Activated CD4-positive, CD25-positive, alpha-beta regulatory T cell treated with anti-CD3 and anti-CD28 coated beads, Interleukin-2, amount 50 U/mL, for 24 hours (primary cell): Measurements from ENCODE around the gene KREMEN2.
A peak's percentile ranks its signal among the peaks of the same experiment; 100 is the strongest.

Source experiments
- ATAC-seq, 2 donors: fragments of 150-1000 bp; cut with Tn5 transposase; one replicate each; pipeline ENCODE4 v1.10.0; 2021; ENCODE audit warnings: mild to moderate bottlenecking in 1 of 2, moderate library complexity in 1 of 2

The KREMEN2 gene

DNA sequence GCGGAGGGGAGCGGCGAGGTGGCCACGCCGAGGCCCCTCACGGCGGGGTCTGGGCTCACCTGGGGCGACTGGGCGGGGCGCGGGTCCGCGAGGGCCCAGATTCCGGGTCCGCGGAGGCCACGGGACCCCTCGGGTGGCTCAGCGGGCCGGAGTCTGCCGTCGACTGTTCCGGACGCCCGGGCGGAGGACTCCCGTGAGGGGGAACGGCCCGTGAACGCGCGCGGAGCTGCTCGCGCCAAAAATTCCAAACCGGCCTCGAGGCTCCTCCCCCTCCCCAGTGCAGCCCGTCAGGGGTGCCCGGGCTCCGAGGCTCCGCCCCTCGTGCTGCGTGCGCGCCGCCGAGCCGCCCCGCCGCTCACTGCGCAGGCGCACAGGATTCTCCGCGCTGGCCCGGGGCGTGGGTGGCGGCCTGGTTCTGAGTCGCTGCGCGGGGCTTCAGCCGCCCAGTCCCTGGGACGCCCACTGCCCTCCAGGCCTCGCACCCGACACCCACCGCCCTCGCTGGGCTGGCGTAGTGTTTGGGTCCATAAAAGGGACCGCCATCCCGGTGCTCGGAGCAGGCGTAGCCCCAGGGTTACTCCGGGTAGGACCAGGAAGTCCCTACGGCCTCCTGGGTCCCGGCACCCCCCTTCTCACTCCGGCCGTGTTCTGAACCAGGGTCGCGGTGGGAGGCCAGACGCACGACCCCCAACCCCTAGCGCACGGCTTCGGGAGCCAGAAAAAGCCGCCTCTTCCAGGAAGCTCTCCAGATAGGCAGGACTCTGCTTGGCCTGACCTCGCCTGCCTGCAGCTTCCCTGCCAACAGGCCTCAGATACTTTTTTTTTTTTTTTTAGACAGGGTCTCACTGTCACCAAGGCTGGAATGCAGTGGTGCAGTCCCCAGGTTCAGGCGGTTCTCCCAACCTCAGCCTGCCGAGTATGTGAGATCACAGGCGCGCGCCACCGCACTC is 16.4 kb downstream of the KREMEN2 start, which contains the start of gene PKMYT1:
Gene PKMYT1 (minus strand): TSS at position 220 of the 950 bp plus-strand sequence. CDS start 789 bp downstream, outside the sequence.
- ATAC-seq = peak; percentile 83 to 87

DNA sequence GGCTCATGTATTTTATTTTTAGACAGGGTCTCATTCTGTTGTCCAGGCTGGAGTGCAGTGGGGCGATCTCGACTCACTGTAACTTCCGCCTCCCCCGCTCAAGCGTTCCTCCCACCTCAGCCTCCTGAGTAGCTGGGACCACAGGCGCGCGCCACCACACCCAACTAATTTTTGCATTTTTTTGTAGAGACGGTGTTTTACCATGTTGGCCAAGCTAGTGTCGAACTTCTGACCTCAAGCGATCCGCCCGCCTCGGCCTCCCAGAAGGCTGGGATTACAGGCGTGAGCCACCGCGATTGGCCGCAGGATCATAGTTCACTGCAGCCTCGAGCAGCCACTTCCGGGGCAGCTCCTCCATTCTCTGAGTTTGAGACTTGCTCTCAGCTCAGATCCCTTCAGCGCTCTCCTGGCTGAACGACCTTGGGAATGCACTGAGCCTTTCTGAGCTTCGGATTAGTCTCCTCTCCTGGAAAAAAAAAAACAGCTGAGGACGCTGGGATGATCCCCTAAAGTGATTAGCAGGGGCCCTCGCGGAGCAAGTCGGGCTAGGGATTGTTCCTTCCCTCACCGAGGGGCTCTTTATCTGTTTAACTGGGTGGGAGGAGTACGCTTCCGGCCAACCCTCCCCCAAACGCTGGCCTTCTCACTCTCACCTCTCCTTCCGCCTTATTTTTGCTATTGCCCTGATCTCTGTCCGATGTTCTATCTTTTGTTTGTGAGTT is 17.3 kb downstream of the KREMEN2 start:
- ATAC-seq = no peak

DNA sequence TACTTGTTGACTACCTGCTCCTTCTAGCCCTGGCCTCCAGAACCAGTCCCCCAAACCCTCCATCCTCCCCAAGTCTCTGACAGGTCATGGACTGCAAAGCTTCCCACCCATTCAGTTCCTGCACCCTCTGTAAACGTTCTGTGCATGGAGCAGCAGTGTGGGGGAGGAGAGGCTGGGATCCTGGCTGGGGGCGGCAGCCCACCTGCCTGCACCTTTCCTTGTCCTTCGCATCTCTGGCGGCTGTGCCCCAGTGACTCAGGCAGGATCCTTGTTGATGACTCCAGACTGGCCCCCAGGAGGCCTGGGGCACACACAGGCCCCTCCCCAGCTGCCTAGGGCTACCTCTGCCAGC is 17.8 kb downstream of the KREMEN2 start:
- ATAC-seq = no peak

DNA sequence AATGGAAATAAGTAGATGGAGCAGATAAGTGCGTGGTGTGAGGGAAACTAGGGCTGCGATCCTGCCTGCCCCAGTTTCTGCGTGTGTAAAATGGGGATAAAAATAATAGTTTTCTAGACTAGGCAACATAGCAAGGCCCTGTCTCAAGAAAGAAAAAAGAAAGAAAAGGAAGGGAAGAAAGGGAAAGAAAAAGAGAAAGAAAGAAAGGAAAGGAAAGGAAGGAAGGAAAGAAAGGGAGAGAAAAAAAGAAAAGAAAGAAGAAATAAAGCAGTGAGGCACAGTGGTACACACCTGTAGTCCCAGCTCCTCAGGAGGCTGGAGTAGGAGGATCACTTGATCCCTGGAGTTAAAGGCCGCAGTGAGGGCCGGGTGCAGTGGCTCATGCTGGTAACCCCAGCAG is 18.3 kb downstream of the KREMEN2 start:
- ATAC-seq = no peak

DNA sequence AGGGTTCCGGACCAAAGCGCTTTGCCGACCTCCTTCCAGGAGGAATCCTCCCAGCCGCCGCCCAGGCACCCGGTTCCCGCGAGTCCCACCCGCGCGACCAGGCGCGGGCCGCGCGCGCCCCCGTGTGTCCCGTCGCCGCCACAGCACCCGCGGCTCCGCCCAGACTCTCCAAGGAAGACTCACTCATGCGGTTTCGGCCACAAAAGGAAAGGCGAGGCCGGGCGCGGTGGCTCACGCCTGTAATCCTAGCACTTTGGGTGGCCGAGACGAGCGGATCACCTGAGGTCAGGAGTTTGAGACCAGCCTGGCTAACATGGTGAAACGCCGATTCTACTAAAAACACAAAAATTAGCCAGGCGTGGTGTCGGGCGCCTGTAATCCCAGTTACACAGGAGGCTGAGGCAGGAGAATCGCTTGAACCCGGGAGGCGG is 19.6 kb downstream of the KREMEN2 start:
- ATAC-seq = peak; percentile 58 to 61

DNA sequence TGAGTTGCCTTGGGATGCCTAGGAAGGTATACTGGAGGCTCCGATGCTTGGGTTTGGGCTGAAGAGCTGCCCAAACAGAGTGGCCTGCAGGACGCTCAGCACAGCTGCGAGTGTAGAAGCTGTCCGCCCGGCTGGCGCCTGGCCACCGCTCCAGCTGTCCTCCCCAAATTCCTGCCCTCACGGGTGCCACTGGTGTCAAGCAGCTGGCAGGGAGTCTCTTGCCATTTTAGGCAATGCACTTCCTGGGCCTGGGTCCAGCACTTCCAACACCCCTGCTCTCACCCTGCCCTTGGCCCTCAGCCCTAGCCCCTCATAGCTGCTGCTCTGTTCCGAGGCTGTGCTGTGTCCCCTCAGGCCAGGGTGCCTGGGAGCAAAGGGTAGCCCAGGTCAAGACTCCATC is 21.4 kb downstream of the KREMEN2 start:
- ATAC-seq = no peak

DNA sequence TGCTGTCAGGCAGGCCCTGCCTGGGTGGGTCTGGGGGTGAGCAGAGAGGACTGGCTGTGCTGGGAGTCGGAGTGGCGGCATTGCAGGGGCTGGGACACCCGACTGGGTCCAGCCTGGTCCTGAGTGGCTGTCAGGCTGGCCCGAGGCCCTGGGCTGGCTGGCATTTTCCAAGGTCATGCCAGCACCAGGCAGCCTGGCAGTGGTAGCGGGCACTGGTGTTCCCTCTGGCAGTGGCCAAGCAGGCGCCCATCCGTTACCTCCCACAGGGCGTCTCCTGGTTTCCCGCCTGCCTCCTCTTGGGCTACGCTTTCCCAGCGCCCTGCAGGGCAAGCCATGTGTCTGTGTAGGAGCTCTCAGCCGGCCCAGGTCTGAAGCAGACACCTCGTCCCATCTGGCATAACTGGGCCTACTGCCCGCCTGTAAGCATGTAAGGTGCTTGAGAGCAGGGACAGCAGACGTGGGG is 21.8 kb downstream of the KREMEN2 start:
- no peak for ATAC-seq

DNA sequence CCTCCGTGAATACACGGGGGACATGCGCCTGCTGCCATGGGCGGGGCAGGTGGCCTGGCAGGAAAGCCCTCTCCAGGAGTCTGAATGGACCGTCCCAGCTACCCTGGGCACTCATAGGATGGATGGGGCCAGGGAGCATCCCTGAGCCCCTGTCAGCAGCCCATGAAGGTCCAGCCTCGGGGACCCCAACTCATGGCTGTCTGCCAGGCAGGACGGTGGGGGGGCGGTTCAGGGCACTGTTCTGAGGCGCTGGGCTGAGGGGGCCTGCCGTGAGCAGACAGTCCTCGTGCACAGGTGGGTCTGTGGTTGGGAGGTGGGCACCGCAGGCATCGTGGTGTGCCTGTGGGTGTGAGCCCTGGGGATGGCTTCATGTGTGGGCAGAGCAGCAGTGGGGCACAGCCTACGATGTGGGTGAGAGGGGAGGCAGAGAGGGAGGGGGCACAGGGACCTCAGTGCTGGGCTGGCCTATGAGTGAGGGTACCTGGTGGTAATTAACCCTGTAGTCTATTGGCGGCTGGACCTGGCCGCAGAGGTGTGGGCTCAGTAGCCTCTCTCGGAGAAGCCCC is 22.6 kb downstream of the KREMEN2 start:
- ATAC-seq = no peak

DNA sequence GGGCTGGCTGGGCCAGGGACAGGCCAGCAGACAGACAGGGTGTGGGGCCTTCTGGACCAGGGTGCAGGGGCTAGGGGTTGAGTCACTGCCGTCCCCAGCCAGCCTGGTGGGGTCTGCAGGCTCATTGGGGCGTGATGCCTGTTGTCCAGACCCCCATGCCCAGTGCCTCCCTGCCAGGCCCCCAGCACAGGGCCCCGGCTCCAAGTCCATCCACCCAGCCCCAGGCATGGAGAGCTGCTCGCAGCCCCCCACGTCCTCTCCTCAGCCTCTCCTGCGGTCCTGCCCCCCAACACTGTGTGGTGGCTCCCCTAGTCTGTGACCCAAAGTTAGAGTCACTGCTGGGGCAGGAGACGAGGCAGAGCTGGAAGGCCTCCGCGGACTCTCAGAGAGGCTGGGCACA is 23.2 kb downstream of the KREMEN2 start:
- ATAC-seq = no peak

DNA sequence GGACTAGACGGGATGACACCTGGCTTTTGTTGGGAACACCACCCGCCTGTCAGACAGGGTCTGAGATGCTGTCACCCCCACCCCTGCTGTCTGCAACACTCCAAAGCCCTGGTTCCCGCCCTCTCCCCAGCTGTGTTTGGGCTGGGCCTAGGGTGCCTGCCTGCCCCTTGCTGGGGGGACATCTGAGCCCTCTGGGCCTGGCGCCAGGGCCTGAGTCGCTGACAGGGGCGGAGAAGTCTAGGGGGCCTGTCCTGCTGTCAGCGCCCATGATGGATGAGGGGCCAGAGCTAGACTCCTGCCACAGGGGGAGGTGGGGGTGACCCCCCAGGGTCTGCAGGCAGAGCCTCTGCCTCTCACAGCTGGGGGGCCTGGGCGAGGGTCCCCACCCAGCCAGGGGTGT is 23.8 kb downstream of the KREMEN2 start:
- ATAC-seq = no peak

DNA sequence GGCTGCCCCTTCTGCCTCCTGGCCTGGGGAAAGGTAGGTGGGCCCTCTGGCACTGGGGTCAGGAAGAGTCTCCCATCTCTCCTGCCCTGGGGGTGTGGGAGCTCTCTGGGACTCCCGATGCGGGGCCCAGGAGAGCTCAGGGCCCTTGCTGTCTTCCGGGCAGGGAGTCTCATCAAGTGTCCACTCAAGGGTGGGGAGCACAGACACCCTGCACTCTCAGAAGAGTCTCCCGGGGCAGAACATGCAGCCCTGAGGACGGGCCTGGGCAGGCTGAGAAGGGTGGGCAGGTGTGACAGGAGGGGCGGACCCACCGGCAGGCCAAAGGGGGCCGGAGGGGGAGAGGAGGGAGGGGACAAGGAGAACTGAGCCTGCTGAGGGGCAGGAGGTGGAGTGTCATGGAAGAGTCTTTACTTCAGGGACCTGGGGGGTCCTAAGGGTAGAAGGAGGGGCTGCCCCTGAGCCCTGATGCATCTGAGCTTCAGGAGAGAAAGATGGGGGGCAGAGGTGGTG is 24.6 kb downstream of the KREMEN2 start:
- ATAC-seq = no peak

DNA sequence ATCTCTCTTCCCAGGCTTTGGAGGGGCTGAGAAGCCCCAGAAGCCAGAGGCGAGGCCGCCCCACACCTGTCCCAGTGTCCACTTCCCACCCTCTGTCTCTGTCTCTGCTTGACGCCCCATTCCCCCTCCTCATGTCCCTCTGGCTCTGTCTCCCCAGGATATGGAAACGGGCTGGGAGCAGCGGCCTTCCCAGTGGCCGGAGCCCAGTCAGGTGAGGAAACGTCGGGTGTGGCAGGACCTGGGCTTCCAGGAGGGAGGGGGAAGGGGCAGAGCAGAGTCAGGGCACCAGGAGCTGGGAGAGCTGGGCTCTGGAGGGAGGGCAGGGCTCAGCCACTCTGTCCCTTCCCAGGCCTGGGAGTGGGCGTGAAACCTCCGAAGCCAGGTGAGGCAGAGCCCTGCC is 26.8 kb downstream of the KREMEN2 start:
- no peak for ATAC-seq

DNA sequence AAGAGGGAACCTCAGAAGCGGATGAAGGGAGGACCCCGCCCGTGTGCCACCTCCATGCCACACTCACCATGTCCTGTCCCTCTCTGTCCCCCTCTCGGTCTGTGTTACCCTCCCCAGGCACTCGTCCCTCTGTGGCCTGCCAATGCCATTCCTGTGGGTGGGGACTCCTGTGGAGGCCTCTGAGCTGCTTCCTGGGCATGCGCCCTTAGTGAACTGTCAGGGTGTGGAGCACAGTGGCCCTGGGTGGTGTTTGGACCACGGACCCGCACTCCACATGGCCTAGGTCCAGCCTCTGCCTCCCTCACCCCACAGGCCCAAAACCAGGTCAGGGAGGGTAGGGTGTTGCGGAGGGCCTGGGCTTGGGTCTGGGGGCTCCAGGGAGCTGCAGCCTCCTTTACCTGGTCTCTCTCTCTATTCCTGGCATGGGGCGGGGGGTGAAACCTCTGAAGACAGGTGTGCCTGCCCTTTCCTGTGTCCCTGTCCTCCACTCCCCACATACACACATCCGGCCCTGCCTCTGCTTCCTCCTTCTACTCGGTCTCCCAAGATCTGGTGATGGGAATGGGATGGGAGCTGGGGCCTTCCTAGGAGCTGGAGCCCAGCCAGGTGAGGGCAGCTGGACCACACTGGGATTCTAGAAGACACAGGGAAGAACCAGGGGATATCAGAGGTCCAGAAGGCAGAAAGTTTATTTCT is 27.6 kb downstream of the KREMEN2 start:
- no peak for ATAC-seq

DNA sequence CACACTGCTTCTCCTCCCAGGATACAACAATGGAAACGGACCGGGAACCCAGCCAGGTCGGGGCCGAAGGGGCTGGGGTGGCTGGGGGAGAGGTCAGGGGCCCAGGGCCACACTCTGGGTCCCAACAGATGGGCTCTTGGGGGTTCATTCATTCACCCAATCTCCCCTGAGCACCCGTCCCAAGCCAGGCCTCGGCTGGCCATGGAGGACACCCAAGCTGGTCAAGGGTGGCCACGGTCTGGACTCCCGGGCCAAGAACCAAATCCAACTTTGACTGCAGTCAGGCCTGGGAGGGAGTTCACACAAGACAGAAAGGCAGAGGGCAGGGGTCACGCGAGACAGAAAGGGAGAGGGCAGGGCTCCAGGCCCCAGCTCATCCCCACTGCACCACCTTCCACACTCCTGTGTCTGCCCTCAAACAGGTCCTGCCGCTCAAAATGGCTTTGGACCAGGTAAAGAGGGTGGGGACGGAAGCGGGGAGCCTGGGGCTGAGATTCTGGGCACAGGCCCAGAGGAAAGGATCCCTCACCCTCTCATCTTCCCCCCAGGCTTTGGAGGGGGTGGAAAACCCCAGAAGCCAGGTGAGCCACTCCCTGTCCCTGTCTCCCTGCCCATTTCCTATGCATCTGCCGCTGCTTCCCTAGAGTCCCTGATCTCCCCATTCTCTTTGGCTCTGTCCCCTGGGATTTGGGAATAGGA is 28.5 kb downstream of the KREMEN2 start:
- ATAC-seq = no peak

DNA sequence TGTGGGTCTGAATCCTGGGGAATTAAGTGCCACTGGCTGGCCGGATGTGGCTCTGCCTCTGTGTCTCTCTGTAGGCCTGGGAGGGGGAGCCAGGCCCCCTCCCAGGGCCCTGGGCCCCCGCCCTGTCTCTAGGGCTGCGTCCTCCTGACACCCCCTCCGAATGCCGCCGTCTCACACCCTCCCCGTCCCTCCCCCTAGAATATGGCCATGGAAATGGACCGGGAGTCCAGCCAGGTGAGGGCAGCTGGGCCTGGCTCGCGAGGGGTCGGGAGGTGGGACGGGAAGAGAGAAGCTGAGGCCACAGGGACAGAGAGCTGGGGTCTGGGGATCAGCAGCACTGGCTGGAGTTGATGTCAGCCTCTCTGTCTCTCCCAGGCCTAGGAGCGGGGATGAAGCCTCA is 32.2 kb downstream of the KREMEN2 start:
- ATAC-seq = no peak

DNA sequence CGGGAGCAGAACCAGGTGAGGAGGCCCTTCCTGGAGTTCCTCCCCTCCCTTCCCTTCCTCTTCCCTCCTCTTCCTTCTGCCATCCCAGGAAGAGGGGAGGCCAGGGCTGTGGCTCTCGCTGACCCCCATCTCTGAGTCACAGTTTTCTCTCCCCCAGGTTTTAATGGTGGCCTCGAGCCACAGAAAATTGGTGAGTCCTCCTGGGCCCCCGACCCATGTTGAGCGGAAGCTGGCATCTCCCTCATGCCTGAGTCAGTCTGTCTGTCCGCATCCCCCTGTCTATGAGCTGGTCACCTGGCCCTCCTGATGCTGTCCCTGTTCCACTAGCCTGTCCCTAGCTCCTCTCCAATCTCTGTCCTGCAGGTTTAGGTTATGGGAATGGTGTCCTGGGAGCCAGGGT is 35.9 kb downstream of the KREMEN2 start:
- no peak for ATAC-seq

DNA sequence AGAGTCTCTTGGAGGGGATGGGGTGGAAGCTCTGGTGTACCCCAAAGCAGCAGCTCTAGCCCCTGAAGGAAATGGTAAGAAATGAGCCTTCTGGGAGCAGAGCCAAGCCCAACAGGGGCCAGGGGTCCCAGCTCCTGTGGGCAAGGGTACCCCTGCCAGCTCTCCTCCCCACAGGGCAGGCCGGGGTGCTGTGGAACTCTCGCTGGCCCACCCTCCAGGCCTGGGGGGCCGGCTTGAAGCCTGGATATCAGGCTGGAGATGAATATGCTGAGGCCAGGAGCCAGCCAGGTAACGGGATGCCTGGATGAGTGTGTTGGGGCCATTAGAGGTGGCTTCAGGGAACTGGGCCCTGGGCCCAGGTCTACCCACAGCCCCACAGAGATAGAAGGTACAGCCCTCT is 36.5 kb downstream of the KREMEN2 start:
- no peak for ATAC-seq

DNA sequence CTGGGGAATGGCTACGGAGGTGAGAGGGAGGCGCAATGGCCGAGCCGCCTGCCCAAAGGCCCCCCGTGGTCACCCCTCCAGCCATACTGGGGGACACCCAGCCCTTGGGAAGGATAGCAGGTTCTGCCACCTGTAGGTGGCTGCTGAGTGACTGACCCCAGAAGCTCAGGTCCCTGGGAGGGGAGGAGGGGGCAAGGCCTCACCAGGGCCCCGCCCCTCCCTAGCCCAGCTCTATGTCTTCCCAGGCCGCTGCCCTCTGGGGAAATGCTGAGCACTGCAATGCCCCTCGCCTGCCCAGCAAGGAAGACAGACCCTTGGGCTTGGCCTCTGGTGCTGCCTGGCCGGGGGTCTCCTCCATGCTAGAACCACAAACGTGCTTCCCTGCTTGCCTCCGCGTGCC is 37.2 kb downstream of the KREMEN2 start:
- ATAC-seq = no peak

DNA sequence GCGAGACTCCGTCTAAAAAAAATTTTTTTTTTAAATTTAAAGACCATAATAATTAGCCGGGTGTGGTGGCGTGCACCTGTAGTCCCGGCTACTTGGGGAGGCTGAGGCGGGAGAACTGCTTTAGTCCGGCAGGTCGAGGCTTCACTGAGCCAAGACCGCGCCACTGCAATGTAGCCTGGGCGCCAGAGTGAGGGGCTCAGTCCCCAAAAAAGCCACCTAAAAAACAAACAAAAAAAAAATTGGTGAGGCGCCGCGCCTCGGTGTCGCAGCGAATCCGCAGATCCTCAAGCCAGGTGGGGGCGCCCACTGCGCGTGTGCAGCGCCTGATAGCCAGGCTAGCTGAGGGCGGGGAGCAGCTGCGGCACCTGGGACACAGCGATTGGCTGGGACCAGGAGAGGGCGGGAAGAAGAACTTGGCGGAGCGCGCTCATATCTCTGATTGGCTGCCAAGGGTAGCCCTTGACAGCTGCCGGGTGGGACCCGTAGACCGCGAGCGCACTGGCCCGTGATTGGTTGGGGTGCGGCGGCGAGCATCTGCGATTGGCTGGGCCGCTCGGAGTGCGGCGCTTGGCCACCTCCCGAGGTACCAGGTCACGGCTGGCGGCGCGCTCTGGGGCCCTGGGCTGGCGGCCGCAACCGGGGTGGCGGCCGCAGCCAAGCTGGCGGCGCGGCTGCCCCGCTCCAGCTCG is 39.7 kb downstream of the KREMEN2 start:
- ATAC-seq = peak; percentile 100

DNA sequence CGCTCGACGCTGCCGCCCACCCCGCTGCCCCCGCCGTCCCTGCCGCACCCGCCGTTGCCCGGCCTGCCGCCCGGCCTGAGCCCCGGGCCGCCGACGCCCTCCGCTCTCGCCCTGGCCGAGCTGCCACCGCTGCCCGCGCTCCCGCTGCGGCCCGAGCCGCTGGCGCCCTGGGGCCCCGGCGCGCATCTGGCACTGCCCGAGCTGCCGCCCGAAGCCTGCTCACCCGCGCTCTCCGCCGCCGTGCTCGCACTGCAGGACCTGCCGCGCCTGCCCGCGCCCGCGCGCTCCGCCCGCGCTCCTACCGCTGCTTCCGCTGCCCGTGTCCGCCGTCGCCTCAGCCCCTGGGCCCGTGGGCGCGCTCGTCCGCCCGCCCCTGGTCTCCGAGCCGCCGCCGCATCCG is 40.2 kb downstream of the KREMEN2 start:
- ATAC-seq = peak in 1 of 2 donors; percentile 6

DNA sequence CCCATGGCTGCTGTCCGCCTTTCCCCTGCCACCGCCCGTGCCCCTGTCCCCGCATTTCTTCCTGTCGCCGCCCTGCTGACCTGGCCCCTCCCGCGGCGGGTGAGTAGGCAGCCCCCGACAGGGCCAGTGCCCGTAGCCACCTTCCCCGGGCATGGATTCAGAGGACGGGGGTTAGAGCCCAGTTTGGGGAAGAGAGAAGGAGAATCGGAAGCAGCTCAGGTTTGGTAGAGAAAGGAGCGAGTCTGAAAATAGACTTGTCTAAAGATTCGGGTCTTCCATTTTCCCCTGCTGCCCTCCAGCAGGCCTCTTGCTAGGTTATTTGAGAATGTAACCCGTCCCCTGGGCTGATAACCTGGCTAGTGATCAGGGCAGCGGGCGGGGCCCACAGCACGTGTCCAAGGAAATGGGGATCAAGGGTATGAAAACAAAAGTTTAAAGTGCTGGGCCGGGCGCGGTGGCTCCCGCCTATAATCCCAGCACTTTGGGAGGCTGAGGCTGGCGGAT is 40.8 kb downstream of the KREMEN2 start:
- no peak for ATAC-seq
